HepG2 (cell line): Measurements from ENCODE around the gene DCUN1D2. TPM values are rescaled to one million over a fixed set of nuclear protein-coding genes. Genes with fewer than 3 reads are reported as not detected.
A peak's percentile ranks its signal among the peaks of the same experiment; 100 is the strongest.

ENCODE experiments used
- BCL3 ChIP-seq: sonication (generic); formaldehyde crosslinking; IDR thresholded peaks from 2 replicates; pipeline ENCODE4 v1.5.1; 2020; ENCODE audit warnings: mild to moderate bottlenecking, missing genetic modification reagents, moderate library complexity
- CSRNP1 ChIP-seq: sonication (generic); formaldehyde crosslinking; IDR thresholded peaks from 2 replicates; pipeline ENCODE4 v1.8.1; 2023; ENCODE audit warnings: mild to moderate bottlenecking, missing genetic modification reagents
- ETV5 ChIP-seq: IDR thresholded peaks from 2 replicates; pipeline ENCODE4 v1.6.1; 2018; ENCODE audit warnings: missing biosample characterization, missing genetic modification reagents, inconsistent platforms, borderline replicate concordance
- IRF9 ChIP-seq: sonication (generic); formaldehyde crosslinking; IDR thresholded peaks from 2 replicates; pipeline ENCODE4 v1.8.0; 2022; ENCODE audit warnings: missing genetic modification reagents, mild to moderate bottlenecking, borderline replicate concordance
- TARDBP ChIP-seq: sonication (generic); formaldehyde crosslinking; IDR thresholded peaks from 2 replicates; pipeline ENCODE4 v1.8.0; 2022; ENCODE audit warnings: mild to moderate bottlenecking, missing genetic modification reagents
- UBTF ChIP-seq: sonication (generic); formaldehyde crosslinking; IDR thresholded peaks from 2 replicates; pipeline ENCODE4 v1.4.0; 2020; ENCODE audit warnings: mild to moderate bottlenecking, missing genetic modification reagents
- YEATS4 ChIP-seq: sonication (generic); formaldehyde crosslinking; IDR thresholded peaks from 2 replicates; pipeline ENCODE4 v1.4.0; 2020; ENCODE audit warnings: missing genetic modification reagents, borderline replicate concordance
- ZBTB25 ChIP-seq: IDR thresholded peaks from 2 replicates; pipeline ENCODE4 v1.6.1; 2018; ENCODE audit warnings: missing genetic modification reagents
- ZMYM4 ChIP-seq: sonication (generic); formaldehyde crosslinking; IDR thresholded peaks from 2 replicates; pipeline ENCODE4 v1.8.1; 2023; ENCODE audit warnings: mild to moderate bottlenecking, missing genetic modification reagents
- ZNF160 ChIP-seq: sonication (generic); formaldehyde crosslinking; IDR thresholded peaks from 2 replicates; pipeline ENCODE4 v1.8.0; 2022; ENCODE audit warnings: mild to moderate bottlenecking, inconsistent platforms, missing genetic modification reagents
- ZNF343 ChIP-seq: sonication (generic); formaldehyde crosslinking; IDR thresholded peaks from 2 replicates; pipeline ENCODE4 v1.4.0; 2020; ENCODE audit warnings: mild to moderate bottlenecking, missing genetic modification reagents
- ZNF790 ChIP-seq: sonication (generic); formaldehyde crosslinking; IDR thresholded peaks from 2 replicates; pipeline ENCODE4 v1.8.0; 2022; ENCODE audit warnings: missing genetic modification reagents, mild to moderate bottlenecking, borderline replicate concordance
- ZNF891 ChIP-seq: sonication (generic); formaldehyde crosslinking; IDR thresholded peaks from 2 replicates; pipeline ENCODE4 v1.5.0; 2020; ENCODE audit warnings: mild to moderate bottlenecking, missing genetic modification reagents
- ZUFSP ChIP-seq: sonication (generic); formaldehyde crosslinking; IDR thresholded peaks from 2 replicates; pipeline ENCODE4 v1.9.0; 2021; ENCODE audit warnings: missing genetic modification reagents, mild to moderate bottlenecking, borderline replicate concordance
- polyA plus RNA-seq, 8 experiments: library from polyadenylated mRNA; depleted of rRNA in 3 of 8; stranded (reverse) in 7 of 8; unstranded in 1 of 8; fragments of >200 nt; fragmentation: Illumina TruSeq in 4 of 8; extraction: Trizol in 4 of 8; gene quantifications; 2 replicates each; pipeline versions ENCODE4 v1.2.1 to v1.2.3, GENCODE V29; 2011 to 2016; ENCODE audit warnings: low read depth in 4 of 8, missing spikeins in 1 of 8, mixed read lengths in 1 of 8; ENCODE audit not compliant: insufficient read depth in 1 of 8
- total RNA-seq, 5 experiments: library from RNA; depleted of rRNA; stranded (reverse); fragments of >200 nt; fragmentation: Illumina TruSeq; extraction: Trizol; gene quantifications; 2 replicates each; pipeline ENCODE4 v1.2.3, GENCODE V29; 2016; ENCODE audit warnings: low read depth in 1 of 5

The DCUN1D2 gene
- total and polyA plus RNA-seq, 2 of the 13 experiments (the other 11 are each of a cell fraction or from before 2014, with no cell fraction given): 9.1 to 9.6 TPM

- 0 out of 2 replicates have a peak, but pooled peaks have one; percentile 10 for TF ChIP-seq CSRNP1 (CRISPR knock-in tag)
- peak; percentile 63; the same call in 1 of the 2 replicates for TF ChIP-seq TARDBP (CRISPR knock-in tag)
- TF ChIP-seq ZMYM4: peak; percentile 28; the same call in 1 of the 2 replicates
- TF ChIP-seq ZNF790 (CRISPR knock-in tag): 0 out of 2 replicates have a peak, but pooled peaks have one; percentile 1
- peak; percentile 35; the same call in 1 of the 2 replicates for TF ChIP-seq IRF9 (CRISPR knock-in tag)
- no peak for TF ChIP-seq ZUFSP
- TF ChIP-seq ZNF343 (CRISPR knock-in tag): peak; percentile 5; the same call in 1 of the 2 replicates
- peak; percentile 80 for TF ChIP-seq BCL3 (CRISPR knock-in tag)
- peak; percentile 78 for TF ChIP-seq YEATS4 (CRISPR knock-in tag)
- peak; percentile 88 for TF ChIP-seq UBTF (CRISPR knock-in tag)
- peak; percentile 43; the same call in 1 of the 2 replicates for TF ChIP-seq ZBTB25 (CRISPR knock-in tag)
- peak; percentile 25; the same call in 1 of the 2 replicates for TF ChIP-seq ZNF160
- TF ChIP-seq ETV5 (CRISPR knock-in tag): peak; percentile 14; the same call in 1 of the 2 replicates
- TF ChIP-seq ZNF891 (CRISPR knock-in tag): 0 out of 2 replicates have a peak, but pooled peaks have one; percentile 75
These were observed at the start of gene DCUN1D2 (continued) for GRCh38 chr13:113490496-113491417.
